ENCODE results near the gene MYO1A.

DNA sequence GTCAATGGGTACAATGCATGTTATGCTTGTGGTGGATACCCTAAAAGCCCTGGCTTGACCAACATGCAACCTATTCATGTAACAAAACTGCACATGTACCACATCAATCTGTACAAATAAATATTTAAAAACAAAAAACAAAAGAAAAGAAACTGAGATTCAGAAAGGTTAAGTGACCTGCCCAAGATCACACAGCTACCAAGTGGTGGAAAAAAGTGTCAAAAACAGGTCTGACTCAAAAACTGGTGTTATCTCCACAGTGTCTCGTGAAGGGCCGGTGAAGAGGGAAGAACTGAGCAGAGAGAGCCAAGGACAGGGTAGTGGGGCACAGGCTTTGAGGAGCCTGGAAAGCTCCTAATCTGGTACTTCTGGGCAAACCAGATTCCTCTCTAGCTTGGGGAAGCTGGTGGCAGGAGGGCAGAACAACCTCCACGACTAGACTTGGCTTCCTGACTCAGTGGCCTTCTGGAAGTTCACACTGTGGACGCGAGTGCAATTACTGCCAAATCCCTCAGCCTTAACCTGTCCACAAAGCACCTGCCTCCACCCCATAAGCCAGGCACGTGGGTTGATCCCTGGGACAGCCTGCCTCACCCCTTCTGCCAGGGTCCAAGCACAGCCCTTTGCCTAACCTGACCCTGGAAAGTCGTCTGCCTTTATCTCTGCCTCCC is 59.1 kb downstream of the MYO1A start:
- TF ChIP-seq EP300 (IDR thresholded peaks at IDR 0.05; ENCODE audit: borderline replicate concordance in 1 of 2, control insufficient read depth in 1 of 2, low read depth in 2 of 2, low read length in 2 of 2) = no peak
- TF ChIP-seq JUND (IDR thresholded peaks at IDR 0.05; ENCODE audit: low read depth, low read length) = no peak
- TF ChIP-seq, protein P1, sequence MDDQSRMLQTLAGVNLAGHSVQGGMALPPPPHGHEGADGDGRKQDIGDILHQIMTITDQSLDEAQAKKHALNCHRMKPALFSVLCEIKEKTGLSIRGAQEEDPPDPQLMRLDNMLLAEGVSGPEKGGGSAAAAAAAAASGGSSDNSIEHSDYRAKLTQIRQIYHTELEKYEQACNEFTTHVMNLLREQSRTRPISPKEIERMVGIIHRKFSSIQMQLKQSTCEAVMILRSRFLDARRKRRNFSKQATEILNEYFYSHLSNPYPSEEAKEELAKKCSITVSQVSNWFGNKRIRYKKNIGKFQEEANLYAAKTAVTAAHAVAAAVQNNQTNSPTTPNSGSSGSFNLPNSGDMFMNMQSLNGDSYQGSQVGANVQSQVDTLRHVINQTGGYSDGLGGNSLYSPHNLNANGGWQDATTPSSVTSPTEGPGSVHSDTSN (IDR thresholded peaks at IDR 0.05; ENCODE audit: insufficient replicate concordance, low read depth, low read length) = no peak
- TF ChIP-seq SP1 (IDR thresholded peaks at IDR 0.05; ENCODE audit: low read depth, low read length) = no peak
- TF ChIP-seq CREB1 (IDR thresholded peaks at IDR 0.05; ENCODE audit: low read depth) = no peak
- TF ChIP-seq, protein P2, sequence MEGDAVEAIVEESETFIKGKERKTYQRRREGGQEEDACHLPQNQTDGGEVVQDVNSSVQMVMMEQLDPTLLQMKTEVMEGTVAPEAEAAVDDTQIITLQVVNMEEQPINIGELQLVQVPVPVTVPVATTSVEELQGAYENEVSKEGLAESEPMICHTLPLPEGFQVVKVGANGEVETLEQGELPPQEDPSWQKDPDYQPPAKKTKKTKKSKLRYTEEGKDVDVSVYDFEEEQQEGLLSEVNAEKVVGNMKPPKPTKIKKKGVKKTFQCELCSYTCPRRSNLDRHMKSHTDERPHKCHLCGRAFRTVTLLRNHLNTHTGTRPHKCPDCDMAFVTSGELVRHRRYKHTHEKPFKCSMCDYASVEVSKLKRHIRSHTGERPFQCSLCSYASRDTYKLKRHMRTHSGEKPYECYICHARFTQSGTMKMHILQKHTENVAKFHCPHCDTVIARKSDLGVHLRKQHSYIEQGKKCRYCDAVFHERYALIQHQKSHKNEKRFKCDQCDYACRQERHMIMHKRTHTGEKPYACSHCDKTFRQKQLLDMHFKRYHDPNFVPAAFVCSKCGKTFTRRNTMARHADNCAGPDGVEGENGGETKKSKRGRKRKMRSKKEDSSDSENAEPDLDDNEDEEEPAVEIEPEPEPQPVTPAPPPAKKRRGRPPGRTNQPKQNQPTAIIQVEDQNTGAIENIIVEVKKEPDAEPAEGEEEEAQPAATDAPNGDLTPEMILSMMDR (IDR thresholded peaks at IDR 0.05 in 2 of 3, conservative IDR thresholded peaks at IDR 0.05 in 1 of 3; ENCODE audit: control insufficient read depth in 2 of 3, extremely low read depth in 1 of 3, insufficient read depth in 1 of 3, low read depth in 3 of 3, low read length in 3 of 3) = no peak
- TF ChIP-seq, protein P3, sequence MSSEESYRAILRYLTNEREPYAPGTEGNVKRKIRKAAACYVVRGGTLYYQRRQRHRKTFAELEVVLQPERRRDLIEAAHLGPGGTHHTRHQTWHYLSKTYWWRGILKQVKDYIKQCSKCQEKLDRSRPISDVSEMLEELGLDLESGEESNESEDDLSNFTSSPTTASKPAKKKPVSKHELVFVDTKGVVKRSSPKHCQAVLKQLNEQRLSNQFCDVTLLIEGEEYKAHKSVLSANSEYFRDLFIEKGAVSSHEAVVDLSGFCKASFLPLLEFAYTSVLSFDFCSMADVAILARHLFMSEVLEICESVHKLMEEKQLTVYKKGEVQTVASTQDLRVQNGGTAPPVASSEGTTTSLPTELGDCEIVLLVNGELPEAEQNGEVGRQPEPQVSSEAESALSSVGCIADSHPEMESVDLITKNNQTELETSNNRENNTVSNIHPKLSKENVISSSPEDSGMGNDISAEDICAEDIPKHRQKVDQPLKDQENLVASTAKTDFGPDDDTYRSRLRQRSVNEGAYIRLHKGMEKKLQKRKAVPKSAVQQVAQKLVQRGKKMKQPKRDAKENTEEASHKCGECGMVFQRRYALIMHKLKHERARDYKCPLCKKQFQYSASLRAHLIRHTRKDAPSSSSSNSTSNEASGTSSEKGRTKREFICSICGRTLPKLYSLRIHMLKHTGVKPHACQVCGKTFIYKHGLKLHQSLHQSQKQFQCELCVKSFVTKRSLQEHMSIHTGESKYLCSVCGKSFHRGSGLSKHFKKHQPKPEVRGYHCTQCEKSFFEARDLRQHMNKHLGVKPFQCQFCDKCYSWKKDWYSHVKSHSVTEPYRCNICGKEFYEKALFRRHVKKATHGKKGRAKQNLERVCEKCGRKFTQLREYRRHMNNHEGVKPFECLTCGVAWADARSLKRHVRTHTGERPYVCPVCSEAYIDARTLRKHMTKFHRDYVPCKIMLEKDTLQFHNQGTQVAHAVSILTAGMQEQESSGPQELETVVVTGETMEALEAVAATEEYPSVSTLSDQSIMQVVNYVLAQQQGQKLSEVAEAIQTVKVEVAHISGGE (CRISPR knock-in tag; IDR thresholded peaks at IDR 0.05) = no peak

All from GM12878 (cell line).